Ovary (tissue), 9 donors: ENCODE measurements around the gene MAP3K19. TPM values are rescaled to one million over a fixed set of nuclear protein-coding genes. Genes with fewer than 3 reads are reported as not detected.
"Not testable (repeated sequence)": the region's sequence is repeated elsewhere in the genome, so short reads cannot be mapped to it uniquely, and the experiment has no call there.

ENCODE experiments used
- DNase-seq, 5 donors: peaks; one replicate each; pipeline ENCODE4 v3.0.0-alpha.2; 2019 to 2020
- H3K27ac ChIP-seq, 2 donors: fragments of 200-600 bp; one replicate each; pipeline versions ENCODE4 v1.5.1 to v1.8.0; 2019 to 2022
- H3K27me3 ChIP-seq: fragments of 200-600 bp; one replicate; pipeline ENCODE4 v1.8.0; 2022
- H3K36me3 ChIP-seq: fragments of 200-600 bp; sonication (generic); one replicate; pipeline ENCODE4 v1.5.1; 2019
- H3K4me1 ChIP-seq: one replicate; pipeline ENCODE4 v1.8.1; 2013; ENCODE audit warnings: mild to moderate bottlenecking, moderate library complexity; ENCODE audit not compliant: insufficient read depth
- H3K4me3 ChIP-seq: fragments of 200-600 bp; sonication (generic); one replicate; pipeline ENCODE4 v1.5.1; 2017
- H3K9me3 ChIP-seq, 2 donors: fragments of 200-600 bp in 1 of 2; sonication (generic) in 1 of 2; one replicate each; pipeline versions ENCODE4 v1.5.1 to v1.8.1; 2013 to 2019; ENCODE audit warnings: mild to moderate bottlenecking in 1 of 2, moderate library complexity in 1 of 2
- EP300 ChIP-seq: sonication (generic); formaldehyde crosslinking; IDR thresholded peaks from one replicate; pipeline ENCODE4 v1.6.1; 2017; ENCODE audit warnings: antibody characterized with exemption
- POLR2A ChIP-seq: fragments of 450-650 bp; IDR thresholded peaks from one replicate; pipeline ENCODE4 v1.6.1; 2017; ENCODE audit warnings: antibody characterized with exemption, mild to moderate bottlenecking, moderate library complexity
- WGBS, 3 donors: extraction: QIAGEN DNeasy Blood & Tissue Kit in 1 of 3; methylation state at CpG; one replicate each; pipeline versions ENCODE4 v1.1.5 to v1.1.7; 2013 to 2017; 5-methylcytosine and 5-hydroxymethylcytosine counted together
- intact Hi-C, 4 donors: fragments of 100-400 bp; cut with DNase I; formaldehyde crosslinking; loops; one replicate each; pipeline versions ENCODE4 v1.11.0 to v1.15.1; 2022 to 2023
- polyA plus RNA-seq, 2 donors: library from polyadenylated mRNA; stranded (reverse); fragments of 200-250 nt in 1 of 2; fragments of 350-450 nt in 1 of 2; fragmentation: Illumina TruSeq in 1 of 2; extraction: RNeasy Lipid Tissue Mini Kit (QIAGEN cat#74804) in 1 of 2; gene quantifications; one replicate each; pipeline ENCODE4 v1.2.3, GENCODE V29; 2013 to 2014
- total RNA-seq, 7 donors: library from RNA; depleted of rRNA in 2 of 7; stranded (reverse); fragments of >200 nt in 2 of 7; fragmentation: NEBNext Ultra II Directional in 3 of 7; extraction: Animal tissue kit (Norgen Biotek cat#: 25700) in 3 of 7; gene quantifications; one replicate each; pipeline versions ENCODE4 v1.1.0 to v1.2.4, GENCODE V29; 2016 to 2023
- TF ChIP-seq, protein P1 (sequence below), 3 donors: fragments of 450-650 bp in 2 of 3; fragments of 200-600 bp in 1 of 3; IDR thresholded peaks; one replicate each; pipeline versions ENCODE4 v1.5.1 to v1.8.0; 2016 to 2022; ENCODE audit warnings: antibody characterized with exemption in 3 of 3, mild to moderate bottlenecking in 1 of 3
- donor health status: DM: no; HTN: no; CAD: no; lungs with moderate emphysema.
- donor health status: DM: no; HTN: no; CAD: no.
- donor health status: Bipolar disorder and iron deficiency.
- donor health status: DM: yes; HTN: yes; CAD: no.
- donor health status: DM: no; HTN: no; CAD: no.
- donor health status: DM: yes; HTN: yes; CAD: no.

Gene MAP3K19
- total and polyA plus RNA-seq, 9 donors: 0.02 to 23.2 (median 0.93) TPM; not detected in 3

DNA sequence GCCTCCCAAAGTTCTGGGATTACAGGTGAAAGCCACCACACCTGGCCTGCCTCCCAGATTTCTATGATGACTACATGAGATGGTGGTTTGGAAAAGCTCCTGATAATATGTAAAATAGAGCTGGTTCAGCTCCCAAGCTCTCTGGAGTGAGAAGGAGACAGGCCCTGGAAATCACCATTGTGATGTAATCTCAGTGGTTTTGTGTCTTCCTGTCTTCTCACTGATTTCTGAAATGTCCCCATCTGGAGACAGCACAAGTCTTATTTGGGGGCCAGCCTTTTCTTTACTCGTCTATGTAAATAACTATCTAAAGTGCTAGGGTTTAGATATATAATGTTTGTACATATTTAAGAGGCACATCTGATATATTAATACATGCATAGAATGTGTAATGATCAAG, 64.6 kb downstream of the MAP3K19 start:
- no peak for DNase-seq
- Histone ChIP-seq H3K36me3 (no peaks in the 10 kb centered on the region), H3K9me3 (no peaks in the 10 kb centered on the region), H3K4me1 (no peaks in the 10 kb centered on the region), H3K4me3 (no peak overlapping the region), H3K27ac (no peak overlapping the region), H3K27me3 (no peaks in the 10 kb centered on the region)
- WGBS, 3 donors: 81 to 86% (median 83%) methylated on average over 1 of the region's 1 CpG
- intact Hi-C loops: no loop called here
- no peak for TF ChIP-seq EP300
- TF ChIP-seq, protein P1, sequence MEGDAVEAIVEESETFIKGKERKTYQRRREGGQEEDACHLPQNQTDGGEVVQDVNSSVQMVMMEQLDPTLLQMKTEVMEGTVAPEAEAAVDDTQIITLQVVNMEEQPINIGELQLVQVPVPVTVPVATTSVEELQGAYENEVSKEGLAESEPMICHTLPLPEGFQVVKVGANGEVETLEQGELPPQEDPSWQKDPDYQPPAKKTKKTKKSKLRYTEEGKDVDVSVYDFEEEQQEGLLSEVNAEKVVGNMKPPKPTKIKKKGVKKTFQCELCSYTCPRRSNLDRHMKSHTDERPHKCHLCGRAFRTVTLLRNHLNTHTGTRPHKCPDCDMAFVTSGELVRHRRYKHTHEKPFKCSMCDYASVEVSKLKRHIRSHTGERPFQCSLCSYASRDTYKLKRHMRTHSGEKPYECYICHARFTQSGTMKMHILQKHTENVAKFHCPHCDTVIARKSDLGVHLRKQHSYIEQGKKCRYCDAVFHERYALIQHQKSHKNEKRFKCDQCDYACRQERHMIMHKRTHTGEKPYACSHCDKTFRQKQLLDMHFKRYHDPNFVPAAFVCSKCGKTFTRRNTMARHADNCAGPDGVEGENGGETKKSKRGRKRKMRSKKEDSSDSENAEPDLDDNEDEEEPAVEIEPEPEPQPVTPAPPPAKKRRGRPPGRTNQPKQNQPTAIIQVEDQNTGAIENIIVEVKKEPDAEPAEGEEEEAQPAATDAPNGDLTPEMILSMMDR (IDR thresholded peaks at IDR 0.05): no peak
- TF ChIP-seq POLR2A: no peak

DNA sequence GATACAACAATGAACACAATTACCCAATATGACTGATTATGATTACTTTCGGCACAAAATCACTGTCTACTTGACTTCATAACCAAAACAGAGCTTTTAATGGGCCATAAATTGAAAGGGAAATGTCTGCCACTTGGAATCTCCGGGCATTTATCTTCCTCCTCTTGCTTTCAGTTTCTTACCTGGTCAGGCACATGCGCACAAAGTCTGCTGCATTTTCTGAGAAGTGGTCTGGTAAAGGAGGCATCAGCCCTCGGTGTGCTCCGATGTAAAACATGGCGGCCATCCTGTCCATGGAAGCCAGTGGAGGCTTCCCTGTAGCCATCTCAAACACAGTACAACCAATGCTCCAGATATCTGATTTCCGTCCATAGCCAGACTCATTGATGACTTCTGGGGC, 66.6 kb downstream of the MAP3K19 start:
- 94 to 97% (median 96%) methylated on average over 7 of the region's 7 CpGs for WGBS, 3 donors
- DNase-seq: no peak
- no peaks in the 10 kb centered on the region for H3K36me3 ChIP-seq
- intact Hi-C loops: no loop called here
- no peaks in the 10 kb centered on the region for H3K9me3 ChIP-seq
- no peaks in the 10 kb centered on the region for H3K4me1 ChIP-seq
- no peak overlapping the region for H3K4me3 ChIP-seq
- no peaks in the 10 kb centered on the region for H3K27me3 ChIP-seq
- TF ChIP-seq POLR2A (no peak), EP300 (no peak)
- H3K27ac ChIP-seq: no peak overlapping the region

- 44 to 58% (median 50%) methylated on average over 4 of the region's 4 CpGs for WGBS, 3 donors
- H3K27ac ChIP-seq: no peak overlapping the region
- H3K4me3 ChIP-seq: no peak overlapping the region
- H3K9me3 ChIP-seq: no peaks in the 10 kb centered on the region
- no peaks in the 10 kb centered on the region for H3K27me3 ChIP-seq
- TF ChIP-seq EP300 (no peak), POLR2A (no peak)
- TF ChIP-seq, protein P1 (IDR thresholded peaks at IDR 0.05): no peak
- DNase-seq: no peak
- no peaks in the 10 kb centered on the region for H3K4me1 ChIP-seq
- intact Hi-C loops: no loop called here
- H3K36me3 ChIP-seq: no peaks in the 10 kb centered on the region
Observed at GRCh38 chr2:134979221-134979620, 68.0 kb downstream of the MAP3K19 start.

- H3K27me3 ChIP-seq, H3K4me1 ChIP-seq, intact Hi-C loops, DNase-seq, H3K36me3 ChIP-seq, H3K9me3 ChIP-seq, H3K4me3 ChIP-seq, H3K27ac ChIP-seq: not testable (repeated sequence)
- WGBS, 3 donors: 62 to 80% (median 70%) methylated on average over 5 of the region's 5 CpGs
Observed at GRCh38 chr2:134977104-134977503, 70.1 kb downstream of the MAP3K19 start.

DNA sequence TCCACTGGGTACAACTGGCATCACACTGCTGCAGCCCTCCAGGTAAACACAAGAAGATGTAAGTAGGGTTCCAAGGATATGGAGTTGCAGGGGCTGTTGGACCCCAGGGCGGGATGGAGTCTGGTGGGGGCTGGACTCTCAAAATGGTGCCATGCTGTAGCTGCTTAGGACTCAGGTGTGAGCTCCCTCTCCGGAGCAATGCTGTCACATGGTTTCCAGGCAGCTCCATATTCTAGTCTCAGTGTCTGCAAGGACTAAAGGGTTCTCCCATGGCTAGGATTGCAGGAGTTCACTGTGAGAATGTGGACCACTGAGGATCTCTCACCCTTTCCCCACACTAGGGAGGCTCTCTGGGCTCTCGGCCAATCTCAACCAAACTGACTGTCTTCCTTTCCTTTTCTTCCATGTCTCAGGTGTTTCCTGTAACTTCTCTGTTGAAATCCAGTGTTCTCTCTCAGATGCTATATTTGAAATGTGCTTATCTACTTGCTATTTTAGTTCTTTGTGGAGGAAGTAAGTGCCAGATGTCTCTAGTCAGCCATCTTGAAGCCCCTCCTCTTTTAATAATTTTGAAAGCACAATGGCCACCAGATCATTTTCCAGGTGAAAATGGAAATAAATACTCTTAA, 71.1 kb downstream of the MAP3K19 start:
- no peak overlapping the region for H3K27ac ChIP-seq
- H3K4me3 ChIP-seq: no peak overlapping the region
- TF ChIP-seq, protein P1 (IDR thresholded peaks at IDR 0.05): no peak
- TF ChIP-seq POLR2A (no peak), EP300 (no peak)
- H3K27me3 ChIP-seq: no peaks in the 10 kb centered on the region
- intact Hi-C loops: no loop called here
- H3K9me3 ChIP-seq: no peaks in the 10 kb centered on the region
- no peaks in the 10 kb centered on the region for H3K4me1 ChIP-seq
- 59 to 76% (median 63%) methylated on average over 3 of the region's 3 CpGs for WGBS, 3 donors
- no peak for DNase-seq
- no peaks in the 10 kb centered on the region for H3K36me3 ChIP-seq
